ENCODE results near the gene RPS6KA3. TPM values are rescaled to one million over a fixed set of nuclear protein-coding genes. Genes with fewer than 3 reads are reported as not detected.

Gene RPS6KA3
- total and polyA plus RNA-seq, 2 of the 8 experiments (the other 6 are each of a cell fraction or from before 2014, with no cell fraction given) = 7.1 to 13.0 TPM

- TF ChIP-seq EP300 (IDR thresholded peaks at IDR 0.05; ENCODE audit: borderline replicate concordance in 1 of 2, low read depth in 2 of 2, low read length in 2 of 2) = no peak
These were observed 1.4 kb upstream of the RPS6KA3 start (continued) for GRCh38 chrX:20267931-20268701.
